WTC11 (cell line): ENCODE results near the gene MYO6. TPM values are rescaled to one million over a fixed set of nuclear protein-coding genes. Genes with fewer than 3 reads are reported as not detected.

Source experiments
- ATAC-seq: fragments of 200-7000 bp; cut with Tn5 transposase; 2 replicates; pipeline ENCODE4 v1.10.0; 2021; ENCODE audit warnings: mild to moderate bottlenecking, moderate library complexity
- CTCF ChIA-PET: fragments of 300-600 bp; sonication (Branson Sonifier 250); formaldehyde crosslinking; loops from one replicate; lab custom pipeline; 2021; ENCODE audit warnings: antibody characterized with exemption; lab: Charles Lee
- POLR2A ChIA-PET: fragments of 350-600 bp; sonication (Branson Sonifier 250); formaldehyde crosslinking; loops from one replicate; lab custom pipeline; 2021; ENCODE audit warnings: antibody characterized with exemption; lab: Charles Lee
- DNase-seq: peaks from one replicate; pipeline ENCODE4 v3.0.0; 2021; ENCODE audit warnings: low spot score
- H3K27ac Mint-ChIP-seq: 2 replicates; pipeline ENCODE4 v1.8.0; 2021; ENCODE audit warnings: mixed read lengths
- H3K27me3 Mint-ChIP-seq: 2 replicates; pipeline ENCODE4 v1.8.0; 2021; ENCODE audit warnings: low read depth, mild to moderate bottlenecking, moderate library complexity, mixed read lengths
- H3K36me3 Mint-ChIP-seq: 2 replicates; pipeline ENCODE4 v1.8.0; 2021; ENCODE audit warnings: mixed read lengths
- H3K4me1 Mint-ChIP-seq: 2 replicates; pipeline ENCODE4 v1.8.0; 2022; ENCODE audit warnings: mixed read lengths
- H3K4me3 Mint-ChIP-seq: 2 replicates; pipeline ENCODE4 v1.8.0; 2021; ENCODE audit warnings: mild to moderate bottlenecking, moderate library complexity, mixed read lengths
- H3K9me3 Mint-ChIP-seq: 2 replicates; pipeline ENCODE4 v1.8.0; 2021; ENCODE audit warnings: mixed read lengths
- AFF4 ChIP-seq: sonication (generic); formaldehyde crosslinking; IDR thresholded peaks from 2 replicates; pipeline ENCODE4 v1.8.1; 2023; ENCODE audit warnings: mild to moderate bottlenecking, missing genetic modification reagents, borderline replicate concordance
- ARID4B ChIP-seq: sonication (generic); formaldehyde crosslinking; IDR thresholded peaks from 2 replicates; pipeline ENCODE4 v1.8.0; 2023; ENCODE audit warnings: missing genetic modification reagents, mild to moderate bottlenecking, borderline replicate concordance
- CDX4 ChIP-seq: fragments of 250-450 bp; sonication (Bioruptor Pico); IDR thresholded peaks from 2 replicates; pipeline ENCODE4 v1.9.0; 2021; ENCODE audit warnings: moderate library complexity, mild to moderate bottlenecking, inconsistent platforms, borderline replicate concordance
- ELF4 ChIP-seq: sonication (generic); formaldehyde crosslinking; IDR thresholded peaks from 2 replicates; pipeline ENCODE4 v1.8.1; 2022; ENCODE audit warnings: low read depth, mild to moderate bottlenecking, moderate library complexity, missing genetic modification reagents
- EMX1 ChIP-seq: fragments of 250-450 bp; sonication (Bioruptor Pico); IDR thresholded peaks from 2 replicates; pipeline ENCODE4 v1.8.0; 2021; ENCODE audit warnings: mild to moderate bottlenecking
- ESRRA ChIP-seq: sonication (generic); formaldehyde crosslinking; IDR thresholded peaks from 2 replicates; pipeline ENCODE4 v1.8.1; 2022; ENCODE audit warnings: mild to moderate bottlenecking, missing genetic modification reagents, borderline replicate concordance
- GABPB1 ChIP-seq: sonication (generic); formaldehyde crosslinking; IDR thresholded peaks from 2 replicates; pipeline ENCODE4 v1.8.1; 2023; ENCODE audit warnings: mild to moderate bottlenecking, missing genetic modification reagents
- IRF2 ChIP-seq: sonication (generic); formaldehyde crosslinking; IDR thresholded peaks from 2 replicates; pipeline ENCODE4 v1.8.0; 2022; ENCODE audit warnings: low read depth, missing genetic modification reagents, borderline replicate concordance
- JAZF1 ChIP-seq: fragments of 250-450 bp; sonication (Bioruptor Pico); IDR thresholded peaks from 2 replicates; pipeline ENCODE4 v1.9.0; 2021; ENCODE audit warnings: moderate library complexity, mild to moderate bottlenecking, inconsistent platforms
- NR2C2 ChIP-seq: sonication (generic); formaldehyde crosslinking; IDR thresholded peaks from 2 replicates; pipeline ENCODE4 v1.8.0; 2022; ENCODE audit warnings: mild to moderate bottlenecking, missing genetic modification reagents
- PRRX2 ChIP-seq: fragments of 250-450 bp; sonication (Bioruptor Pico); IDR thresholded peaks from 2 replicates; pipeline ENCODE4 v1.8.0; 2021; ENCODE audit warnings: mild to moderate bottlenecking
- RELA ChIP-seq: sonication (generic); formaldehyde crosslinking; IDR thresholded peaks from 2 replicates; pipeline ENCODE4 v1.8.1; 2022; ENCODE audit warnings: missing genetic modification reagents, mild to moderate bottlenecking, borderline replicate concordance
- SMAD4 ChIP-seq: sonication (generic); formaldehyde crosslinking; IDR thresholded peaks from 2 replicates; pipeline ENCODE4 v1.8.0; 2022; ENCODE audit warnings: mild to moderate bottlenecking, missing genetic modification reagents
- TEAD1 ChIP-seq: sonication (generic); formaldehyde crosslinking; IDR thresholded peaks from 2 replicates; pipeline ENCODE4 v1.8.0; 2022; ENCODE audit warnings: mild to moderate bottlenecking, missing genetic modification reagents
- USF2 ChIP-seq: sonication (generic); formaldehyde crosslinking; IDR thresholded peaks from 2 replicates; pipeline ENCODE4 v1.8.1; 2023; ENCODE audit warnings: mild to moderate bottlenecking, missing genetic modification reagents, moderate library complexity
- ZBTB21 ChIP-seq: sonication (generic); formaldehyde crosslinking; IDR thresholded peaks from 2 replicates; pipeline ENCODE4 v1.8.1; 2023; ENCODE audit warnings: mild to moderate bottlenecking, missing genetic modification reagents, borderline replicate concordance
- ZNF263 ChIP-seq: sonication (generic); formaldehyde crosslinking; IDR thresholded peaks from 2 replicates; pipeline ENCODE4 v1.8.1; 2022; ENCODE audit warnings: low read depth, mild to moderate bottlenecking, moderate library complexity, missing genetic modification reagents
- ZNF423 ChIP-seq: fragments of 250-450 bp; sonication (Bioruptor Pico); IDR thresholded peaks from 2 replicates; pipeline ENCODE4 v2.1.2; 2022; ENCODE audit warnings: mild to moderate bottlenecking, moderate library complexity
- ZNF512 ChIP-seq: sonication (generic); formaldehyde crosslinking; IDR thresholded peaks from 2 replicates; pipeline ENCODE4 v1.8.1; 2022; ENCODE audit warnings: missing genetic modification reagents, borderline replicate concordance
- total RNA-seq: library from RNA; stranded (reverse); gene quantifications from 3 replicates; pipeline ENCODE4 v1.2.3, GENCODE V29; 2021
- TF ChIP-seq, protein P1 (sequence below): sonication (generic); formaldehyde crosslinking; IDR thresholded peaks from 2 replicates; pipeline ENCODE4 v1.8.1; 2023; ENCODE audit warnings: mild to moderate bottlenecking, missing genetic modification reagents
- TF ChIP-seq, protein P2 (sequence below): sonication (generic); formaldehyde crosslinking; IDR thresholded peaks from 2 replicates; pipeline ENCODE4 v1.8.0; 2022; ENCODE audit warnings: mild to moderate bottlenecking, missing genetic modification reagents

The MYO6 gene
- total RNA-seq, 1 experiment from 2014 or later, result 32.6 TPM

DNA sequence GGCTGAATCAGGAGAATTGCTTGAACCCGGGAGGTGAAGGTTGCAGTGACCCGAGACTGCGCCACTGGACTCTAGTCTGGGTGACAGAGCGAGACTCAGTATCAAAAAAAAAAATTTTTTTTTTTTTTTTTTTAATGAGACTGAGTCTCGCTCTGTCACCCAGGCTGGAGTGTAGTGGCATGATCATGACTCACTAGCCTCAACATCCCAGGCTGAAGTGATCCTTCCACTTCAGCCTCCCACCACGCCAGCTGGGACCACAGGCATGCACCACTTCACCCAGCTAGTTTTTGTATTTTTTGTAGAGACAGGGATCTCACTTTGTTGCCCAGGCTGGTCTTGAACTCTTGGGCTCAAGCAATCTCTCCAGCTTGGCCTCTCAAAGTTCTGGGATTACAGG is 53.3 kb downstream of the MYO6 start:
- H3K9me3 Mint-ChIP-seq, result peaks cover 19% of the 10 kb centered on the region
- H3K4me1 Mint-ChIP-seq, result peaks cover 21% of the 10 kb centered on the region
- H3K27me3 Mint-ChIP-seq, result no peaks in the 10 kb centered on the region; the same call in 1 of the 2 replicates
- no peak overlapping the region for H3K27ac Mint-ChIP-seq
- H3K36me3 Mint-ChIP-seq, result peaks cover 16% of the 10 kb centered on the region
- H3K4me3 Mint-ChIP-seq, result no peak overlapping the region
- ATAC-seq (no peak), DNase-seq (no peak)
- TF ChIP-seq ELF4 (no peak), JAZF1 (CRISPR knock-in tag) (no peak), NR2C2 (CRISPR knock-in tag) (no peak), ZNF423 (CRISPR knock-in tag) (no peak), ZBTB21 (no peak), ARID4B (no peak), RELA (CRISPR knock-in tag) (no peak), ZNF512 (CRISPR knock-in tag) (no peak), EMX1 (CRISPR knock-in tag) (no peak), ZNF263 (CRISPR knock-in tag) (no peak), ESRRA (CRISPR knock-in tag) (no peak)
- TF ChIP-seq, protein P1, sequence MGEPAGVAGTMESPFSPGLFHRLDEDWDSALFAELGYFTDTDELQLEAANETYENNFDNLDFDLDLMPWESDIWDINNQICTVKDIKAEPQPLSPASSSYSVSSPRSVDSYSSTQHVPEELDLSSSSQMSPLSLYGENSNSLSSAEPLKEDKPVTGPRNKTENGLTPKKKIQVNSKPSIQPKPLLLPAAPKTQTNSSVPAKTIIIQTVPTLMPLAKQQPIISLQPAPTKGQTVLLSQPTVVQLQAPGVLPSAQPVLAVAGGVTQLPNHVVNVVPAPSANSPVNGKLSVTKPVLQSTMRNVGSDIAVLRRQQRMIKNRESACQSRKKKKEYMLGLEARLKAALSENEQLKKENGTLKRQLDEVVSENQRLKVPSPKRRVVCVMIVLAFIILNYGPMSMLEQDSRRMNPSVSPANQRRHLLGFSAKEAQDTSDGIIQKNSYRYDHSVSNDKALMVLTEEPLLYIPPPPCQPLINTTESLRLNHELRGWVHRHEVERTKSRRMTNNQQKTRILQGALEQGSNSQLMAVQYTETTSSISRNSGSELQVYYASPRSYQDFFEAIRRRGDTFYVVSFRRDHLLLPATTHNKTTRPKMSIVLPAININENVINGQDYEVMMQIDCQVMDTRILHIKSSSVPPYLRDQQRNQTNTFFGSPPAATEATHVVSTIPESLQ (CRISPR knock-in tag), result no peak
- ChIA-PET POLR2A (no interaction called here), CTCF (no interaction called here)

- H3K36me3 Mint-ChIP-seq, result peaks cover 32% of the 10 kb centered on the region
- no peak overlapping the region for H3K4me3 Mint-ChIP-seq
- CTCF ChIA-PET, result no interaction called here
- POLR2A ChIA-PET, result no interaction called here
- DNase-seq (no peak), ATAC-seq (no peak)
- no peaks in the 10 kb centered on the region; the same call in 1 of the 2 replicates for H3K27me3 Mint-ChIP-seq
- peaks cover 17% of the 10 kb centered on the region for H3K4me1 Mint-ChIP-seq
- H3K9me3 Mint-ChIP-seq, result peaks cover 36% of the 10 kb centered on the region
- H3K27ac Mint-ChIP-seq, result no peak overlapping the region
- no peak for TF ChIP-seq IRF2 (CRISPR knock-in tag)
- TF ChIP-seq PRRX2, result no peak
- no peak for TF ChIP-seq NR2C2 (CRISPR knock-in tag)
- TF ChIP-seq AFF4 (CRISPR knock-in tag), result no peak
- TF ChIP-seq SMAD4 (CRISPR knock-in tag), result no peak
- TF ChIP-seq, protein P2, sequence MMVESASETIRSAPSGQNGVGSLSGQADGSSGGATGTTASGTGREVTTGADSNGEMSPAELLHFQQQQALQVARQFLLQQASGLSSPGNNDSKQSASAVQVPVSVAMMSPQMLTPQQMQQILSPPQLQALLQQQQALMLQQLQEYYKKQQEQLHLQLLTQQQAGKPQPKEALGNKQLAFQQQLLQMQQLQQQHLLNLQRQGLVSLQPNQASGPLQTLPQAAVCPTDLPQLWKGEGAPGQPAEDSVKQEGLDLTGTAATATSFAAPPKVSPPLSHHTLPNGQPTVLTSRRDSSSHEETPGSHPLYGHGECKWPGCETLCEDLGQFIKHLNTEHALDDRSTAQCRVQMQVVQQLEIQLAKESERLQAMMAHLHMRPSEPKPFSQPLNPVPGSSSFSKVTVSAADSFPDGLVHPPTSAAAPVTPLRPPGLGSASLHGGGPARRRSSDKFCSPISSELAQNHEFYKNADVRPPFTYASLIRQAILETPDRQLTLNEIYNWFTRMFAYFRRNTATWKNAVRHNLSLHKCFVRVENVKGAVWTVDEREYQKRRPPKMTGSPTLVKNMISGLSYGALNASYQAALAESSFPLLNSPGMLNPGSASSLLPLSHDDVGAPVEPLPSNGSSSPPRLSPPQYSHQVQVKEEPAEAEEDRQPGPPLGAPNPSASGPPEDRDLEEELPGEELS (CRISPR knock-in tag), result no peak
- no peak for TF ChIP-seq CDX4 (CRISPR knock-in tag)
- TF ChIP-seq TEAD1 (CRISPR knock-in tag), result no peak
- TF ChIP-seq USF2 (CRISPR knock-in tag), result no peak
- TF ChIP-seq GABPB1 (CRISPR knock-in tag), result no peak
Observed at GRCh38 chr6:75808507-75808906, 59.5 kb downstream of the MYO6 start.
